Keratinocyte (primary cell): ENCODE data around the gene SLC22A1.

Experiments used
- CTCF ChIP-seq, 3 experiments: IDR thresholded peaks in 1 of 3; conservative IDR thresholded peaks in 1 of 3; optimal IDR thresholded peaks in 1 of 3; 2 replicates in 2 of 3; 3 replicates in 1 of 3; pipeline versions ENCODE3 to v1.5.1; 2011; ENCODE audit warnings: low read length in 3 of 3, mild to moderate bottlenecking in 3 of 3, moderate library complexity in 2 of 3, control low read depth in 1 of 3, inconsistent platforms in 1 of 3; ENCODE audit not compliant: insufficient read depth in 2 of 3; ENCODE audit errors: extremely low read depth in 1 of 3
- EZH2 ChIP-seq: IDR thresholded peaks from one replicate; pipeline ENCODE4 v1.6.1; 2012; ENCODE audit warnings: inconsistent platforms, mild to moderate bottlenecking, low read length, moderate library complexity

- TF ChIP-seq EZH2 = no peak
- TF ChIP-seq CTCF (optimal IDR thresholded peaks at IDR 0.05 in 1 of 3, IDR thresholded peaks at IDR 0.05 in 1 of 3, conservative IDR thresholded peaks at IDR 0.05 in 1 of 3; ENCODE audit: extremely low read depth in 1 of 3, insufficient read depth in 2 of 3, low read length in 3 of 3) = no peak
These were observed 7.4 kb downstream of the SLC22A1 start for GRCh38 chr6:160128879-160129516.
